ENCODE measurements around the gene COL10A1.
"Not testable (repeated sequence)": the region's sequence is repeated elsewhere in the genome, so short reads cannot be mapped to it uniquely, and the experiment has no call there.

The COL10A1 gene

GRCh38 chr6:116118608-116119007, 7.3 kb downstream of the COL10A1 start:
- no peak for DNase-seq

DNA sequence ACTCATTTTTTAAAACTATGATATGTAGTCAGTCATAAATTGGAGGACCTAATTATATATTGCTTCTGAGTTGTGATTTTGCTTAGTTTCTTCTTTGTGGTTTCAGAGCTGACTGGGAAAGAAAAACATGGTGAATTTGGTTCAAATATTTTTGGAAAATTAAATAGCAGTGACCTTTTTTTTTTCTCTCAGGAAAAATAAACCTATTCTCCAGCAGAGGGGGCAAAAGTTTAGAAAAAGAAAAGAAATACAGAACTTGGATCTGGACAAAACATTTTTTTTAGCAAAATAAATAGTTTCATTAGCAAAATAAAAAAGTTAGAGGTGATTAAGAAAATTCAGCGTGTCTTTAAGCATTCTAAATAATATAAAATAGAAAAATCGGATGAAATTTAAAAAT, 10.2 kb downstream of the COL10A1 start:
- DNase-seq = no peak

GRCh38 chr6:116113386-116113785, 12.5 kb downstream of the COL10A1 start:
- DNase-seq = no peak

DNA sequence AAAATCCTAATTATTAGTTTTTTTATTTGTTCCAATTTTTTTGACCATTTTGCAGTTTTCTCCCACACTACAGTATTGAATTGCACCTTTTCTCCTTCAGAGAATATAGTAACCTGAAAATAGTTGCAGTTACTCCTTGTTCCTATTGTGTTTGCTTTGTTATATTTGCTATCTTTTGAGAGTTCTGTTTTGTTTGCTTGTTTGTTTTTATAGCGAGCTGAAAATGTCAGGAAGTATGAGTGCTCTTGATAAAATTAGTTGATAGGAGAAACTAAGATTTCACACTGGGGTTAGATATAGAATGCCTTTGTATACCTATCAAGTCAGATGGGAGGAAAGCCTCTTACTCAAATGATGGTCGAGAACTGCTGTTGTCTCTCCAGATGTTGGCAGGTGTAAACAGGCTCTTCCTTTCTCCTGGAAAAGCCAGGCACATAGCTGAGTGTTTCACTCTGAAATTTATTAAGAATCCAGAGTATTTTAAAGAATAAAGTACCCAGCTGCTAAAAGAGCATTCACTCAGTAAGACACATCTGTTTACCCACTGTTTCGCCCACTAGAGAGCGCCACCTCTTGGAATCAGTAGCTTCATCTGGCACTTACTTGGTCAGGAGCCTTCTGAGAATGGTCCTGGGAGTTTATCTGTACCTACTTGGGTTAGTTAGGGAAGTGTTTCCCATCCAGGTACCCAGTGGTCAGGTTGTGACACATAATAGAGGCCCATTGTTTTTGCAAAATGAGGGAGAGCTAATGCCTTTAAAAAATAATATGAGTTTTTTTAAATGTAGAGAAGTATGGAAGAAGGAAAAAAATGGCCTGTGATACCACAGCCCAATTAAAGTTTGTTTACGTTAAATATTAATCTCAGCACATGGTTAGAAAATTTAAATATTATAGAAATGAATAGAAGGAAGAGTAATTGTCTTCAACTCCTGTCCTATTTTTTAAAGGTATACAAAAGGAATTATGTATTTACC, 14.1 kb downstream of the COL10A1 start:
- DNase-seq = peak; percentile 18

DNA sequence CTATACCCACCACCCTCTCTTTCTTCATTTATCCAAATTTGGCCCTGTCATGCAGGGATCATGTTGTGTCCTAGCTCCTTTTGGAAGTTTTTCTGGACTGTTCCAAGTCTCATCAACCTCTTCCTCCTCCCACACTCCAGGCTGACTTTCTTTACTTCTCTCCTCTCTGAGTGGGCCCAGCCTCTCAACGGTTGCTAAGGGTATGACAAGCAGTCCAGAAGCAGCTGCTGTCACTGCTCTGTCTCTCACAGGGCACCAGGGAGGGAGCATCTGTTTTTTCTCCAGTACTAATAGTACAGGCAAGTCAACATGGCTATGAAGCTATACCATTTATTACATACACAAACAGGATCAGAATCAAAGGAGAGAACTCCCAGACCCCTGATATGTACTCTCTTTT, 17.1 kb downstream of the COL10A1 start:
- no peak for DNase-seq

DNA sequence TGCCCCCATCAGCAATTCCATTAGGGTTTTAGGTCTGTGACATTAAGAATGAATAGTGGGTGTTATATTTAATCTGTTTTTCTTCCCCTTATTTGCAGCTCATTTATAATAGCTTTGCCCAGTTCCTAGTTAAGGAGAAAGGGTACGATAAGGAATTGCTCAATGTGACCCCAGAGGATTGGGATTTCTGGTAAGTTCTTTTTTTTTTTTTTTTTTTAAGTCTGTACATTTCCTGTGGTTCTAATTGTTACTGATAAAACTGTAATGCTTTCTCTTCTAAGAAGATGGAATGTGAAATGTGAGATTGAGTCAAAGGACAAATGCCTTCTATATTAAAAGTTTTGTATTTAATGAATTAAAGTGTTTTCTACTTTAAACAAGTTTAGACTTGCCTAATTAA, 19.8 kb downstream of the COL10A1 start:
- DNase-seq = no peak

DNA sequence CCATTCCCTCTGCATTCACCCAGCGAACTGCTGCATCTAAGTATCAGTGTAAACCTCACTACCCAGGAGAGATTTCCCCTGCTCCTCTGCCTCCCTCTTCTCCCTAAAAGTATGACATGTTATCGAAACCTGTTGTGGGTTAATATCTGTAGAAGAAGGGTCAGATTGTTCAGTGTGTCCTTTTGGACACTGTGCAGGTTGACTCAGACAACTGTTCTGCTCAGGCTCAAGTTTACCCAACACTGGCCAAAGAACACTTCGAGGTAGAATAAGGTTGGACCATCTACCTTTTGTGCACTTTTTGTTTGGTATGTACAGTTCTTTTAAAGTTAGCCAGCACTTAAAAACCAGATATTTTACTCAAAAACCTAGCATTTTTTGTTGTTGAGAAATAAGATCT, 20.7 kb downstream of the COL10A1 start:
- DNase-seq = no peak

GRCh38 chr6:116104636-116105035, 21.3 kb downstream of the COL10A1 start:
- no peak for DNase-seq

DNA sequence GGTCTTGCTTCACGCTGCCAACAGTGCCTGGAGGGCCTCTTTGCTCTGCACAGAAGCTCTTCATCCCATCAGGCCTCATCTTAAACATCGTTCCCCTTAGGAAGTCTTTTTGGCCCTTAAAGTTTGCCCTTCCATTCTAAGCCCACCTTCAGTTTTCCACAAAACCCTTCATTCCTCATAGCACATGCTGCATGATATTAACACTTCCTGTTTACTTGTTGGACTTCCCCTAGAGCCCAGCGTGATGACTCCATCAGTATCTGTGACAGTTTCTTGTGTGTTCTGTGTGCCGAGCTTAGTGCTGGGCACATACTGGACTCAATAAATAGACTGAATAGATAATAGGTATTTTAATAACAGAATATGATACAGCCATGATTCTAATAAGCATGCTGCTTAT, 23.1 kb downstream of the COL10A1 start:
- no peak for DNase-seq

- DNase-seq = no peak
Measured at GRCh38 chr6:116101790-116102189, 24.1 kb downstream of the COL10A1 start.

GRCh38 chr6:116101302-116101718, 24.6 kb downstream of the COL10A1 start:
- peak; percentile 73 for DNase-seq

DNA sequence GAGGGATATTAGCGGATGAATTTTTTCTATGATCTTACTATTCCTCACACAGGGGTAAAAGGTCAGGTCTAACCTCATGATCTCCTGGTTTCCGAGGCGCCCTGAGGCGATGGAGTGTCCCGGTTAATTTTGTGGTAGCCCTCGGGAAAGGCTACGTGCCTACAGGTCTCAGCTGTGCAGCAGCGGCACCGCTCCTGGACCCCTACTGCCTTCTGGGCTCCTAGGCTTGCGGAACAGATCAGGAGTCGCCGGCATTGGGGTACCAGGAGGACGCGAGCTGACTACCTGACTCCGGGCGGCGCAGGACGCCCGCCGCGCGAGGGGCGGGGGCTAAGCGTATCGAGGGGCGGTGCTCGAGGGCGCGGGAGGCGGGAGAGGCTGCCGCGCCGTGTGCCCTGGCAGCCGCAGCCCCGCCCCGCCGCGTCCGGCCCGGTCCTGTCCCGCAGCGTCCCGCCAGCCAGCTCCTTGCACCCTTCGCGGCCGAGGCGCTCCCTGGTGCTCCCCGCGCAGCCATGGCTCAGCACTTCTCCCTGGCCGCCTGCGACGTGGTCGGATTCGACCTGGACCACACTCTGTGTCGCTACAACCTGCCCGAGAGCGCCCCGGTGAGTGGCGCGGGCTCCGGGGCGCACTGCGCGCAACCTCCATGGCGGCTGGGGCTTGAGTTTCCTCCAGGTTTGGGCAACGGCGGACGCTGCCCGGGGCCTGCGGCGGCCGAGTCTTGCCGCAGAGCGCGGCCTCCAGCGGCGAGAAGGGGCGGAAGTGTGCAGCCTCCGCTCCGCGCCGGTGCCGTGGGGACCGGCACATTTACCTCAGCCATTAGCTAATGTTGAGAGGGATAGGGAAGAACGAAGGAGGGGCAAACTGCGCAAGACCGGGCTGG, 25.3 kb downstream of the COL10A1 start, which contains the start of gene NT5DC1:
TSS of gene NT5DC1 (plus strand) at position 435 of the 883 bp plus-strand sequence. CDS start at position 513, 78 bp downstream.
- peak; percentile 88 for DNase-seq

- DNase-seq = no peak
Measured at GRCh38 chr6:116099036-116099435, 26.9 kb downstream of the COL10A1 start.

GRCh38 chr6:116096979-116097816, 28.7 kb downstream of the COL10A1 start:
- no peak for DNase-seq

DNA sequence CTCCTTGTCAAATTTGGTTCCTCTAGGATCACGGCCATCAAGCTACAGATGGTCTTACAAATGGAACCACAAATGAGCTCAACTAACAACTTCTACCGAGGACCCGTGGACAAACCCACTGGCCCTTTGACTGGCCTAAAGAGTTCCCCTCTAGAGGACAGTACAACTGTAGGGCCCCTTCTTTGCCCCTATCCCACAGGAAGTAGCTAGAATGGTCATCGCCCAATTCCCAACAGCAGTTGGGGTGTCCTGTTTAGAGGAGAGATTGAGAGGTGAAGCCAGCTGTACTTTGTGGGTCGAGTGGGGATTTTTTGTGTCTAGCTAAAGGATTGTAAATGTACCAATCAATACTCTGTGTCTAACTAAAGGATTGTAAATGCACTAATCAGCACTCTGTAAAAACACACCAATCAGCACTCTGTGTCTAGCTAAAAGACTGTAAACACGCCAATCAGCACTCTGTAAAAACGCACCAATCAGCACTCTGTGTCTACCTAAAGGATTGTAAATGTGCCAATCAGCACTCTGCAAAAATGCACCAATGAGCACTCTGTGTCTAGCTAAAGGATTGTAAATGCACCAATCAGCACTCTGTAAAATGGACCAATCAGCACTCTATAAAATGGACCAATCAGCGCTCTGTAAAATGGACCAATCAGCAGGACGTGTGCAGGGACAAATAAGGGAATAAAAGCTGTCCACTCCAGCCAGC, 29.7 kb downstream of the COL10A1 start:
- DNase-seq = not testable (repeated sequence)

DNA sequence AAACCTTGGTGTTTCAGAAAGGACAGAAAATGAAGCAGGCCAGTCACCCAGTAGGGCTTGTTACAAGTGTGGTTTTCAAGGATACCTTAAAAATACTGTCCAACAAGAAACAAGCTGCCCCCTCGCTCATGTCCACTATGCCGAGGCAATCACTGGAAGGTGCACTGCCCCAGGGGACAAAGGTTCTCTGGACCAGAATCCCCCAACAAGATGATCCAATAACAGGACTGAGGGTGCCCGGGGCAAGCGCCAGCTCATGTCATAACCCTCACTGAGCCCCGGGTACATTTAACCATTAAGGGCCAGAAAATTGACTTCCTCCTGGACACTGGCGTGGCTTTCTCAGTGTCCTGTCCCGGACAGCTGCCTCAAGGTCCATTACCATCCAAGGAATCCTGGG, 31.9 kb downstream of the COL10A1 start:
- DNase-seq = no peak

GRCh38 chr6:116090251-116090650, 35.7 kb downstream of the COL10A1 start:
- DNase-seq = no peak

DNA sequence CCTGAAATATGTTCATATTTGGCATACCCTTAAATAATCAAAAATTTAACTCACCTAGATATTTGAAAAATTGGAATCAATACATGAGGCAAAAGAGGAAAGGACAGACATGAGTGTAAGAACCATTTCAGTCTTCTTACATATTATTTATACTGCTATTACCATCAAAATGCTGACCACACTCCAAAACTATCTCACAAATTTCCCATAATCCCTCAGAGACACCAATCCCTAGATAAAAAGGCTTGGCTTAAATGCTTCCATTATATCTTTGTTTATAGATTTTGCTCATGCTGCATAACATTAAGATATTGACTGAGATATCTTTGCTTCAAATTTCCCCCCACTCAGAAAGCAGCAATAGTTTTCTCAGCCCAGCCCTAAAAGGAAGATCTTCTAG, 37.0 kb downstream of the COL10A1 start:
- no peak for DNase-seq

GRCh38 chr6:116087437-116088027, 38.4 kb downstream of the COL10A1 start:
- no peak for DNase-seq

- DNase-seq = no peak
Measured at GRCh38 chr6:116084284-116084683, 41.6 kb downstream of the COL10A1 start.

DNA sequence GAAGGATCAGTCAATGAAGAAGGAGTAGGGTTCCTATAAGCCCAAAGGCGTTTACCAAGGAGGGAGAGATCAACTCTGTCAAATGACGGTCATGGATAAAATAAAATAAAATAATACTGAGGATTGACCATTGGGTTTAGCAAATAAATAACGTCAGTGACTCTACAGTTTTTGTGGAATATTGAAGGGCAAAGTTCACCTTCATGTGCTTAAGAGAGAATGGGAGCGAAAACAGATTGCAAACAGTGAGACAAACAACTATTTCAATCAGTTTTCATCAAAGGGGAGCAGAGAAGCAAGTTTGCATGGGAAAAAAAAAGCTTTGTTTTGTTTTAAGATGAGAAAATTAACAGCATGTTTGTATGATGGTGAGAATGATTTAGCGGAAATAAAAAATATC, 42.9 kb downstream of the COL10A1 start:
- DNase-seq = no peak

All from stimulated activated CD4-positive, alpha-beta T cell treated with anti-CD3 and anti-CD28 coated beads, Interleukin-4, amount 100 ng/mL, for 1 hour (primary cell).